Heart left ventricle (tissue), 16 donors: Measurements from ENCODE around the gene LAMB3. TPM values are rescaled to one million over a fixed set of nuclear protein-coding genes. Genes with fewer than 3 reads are reported as not detected.

Source experiments
- ATAC-seq, 4 donors: fragments of 200-7000 bp; cut with Tn5 transposase; one replicate each; pipeline ENCODE4 v1.9.1; 2020 to 2022; ENCODE audit warnings: moderate library complexity in 4 of 4, mild to moderate bottlenecking in 3 of 4, moderate number of reproducible peaks in 1 of 4
- DNase-seq, 5 donors: peaks; one replicate each; pipeline ENCODE4 v3.0.0-alpha.2; 2020
- H3K27ac ChIP-seq, 12 donors: fragments of 200-600 bp; sonication (generic) in 4 of 12; one replicate each; pipeline versions ENCODE4 v1.5.0 to v1.8.0; 2016 to 2022; ENCODE audit warnings: mild to moderate bottlenecking in 2 of 12
- H3K27me3 ChIP-seq, 9 donors: fragments of 200-600 bp; sonication (generic) in 2 of 9; one replicate each; pipeline versions ENCODE4 v1.5.1 to v1.8.0; 2016 to 2022; ENCODE audit warnings: mild to moderate bottlenecking in 3 of 9
- H3K36me3 ChIP-seq, 9 donors: fragments of 200-600 bp; sonication (generic) in 2 of 9; one replicate each; pipeline versions ENCODE4 v1.5.0 to v1.8.0; 2018 to 2022; ENCODE audit warnings: mild to moderate bottlenecking in 2 of 9
- H3K4me1 ChIP-seq, 12 donors: fragments of 200-600 bp; sonication (generic) in 4 of 12; one replicate each; pipeline versions ENCODE4 v1.5.0 to v1.8.0; 2016 to 2022; ENCODE audit warnings: mild to moderate bottlenecking in 3 of 12
- H3K4me3 ChIP-seq, 12 donors: fragments of 200-600 bp; sonication (generic) in 4 of 12; one replicate each; pipeline versions ENCODE4 v1.5.0 to v1.8.0; 2017 to 2022; ENCODE audit warnings: mild to moderate bottlenecking in 9 of 12, moderate library complexity in 4 of 12
- H3K9me3 ChIP-seq, 12 donors: fragments of 200-600 bp; sonication (generic) in 4 of 12; one replicate each; pipeline versions ENCODE4 v1.5.0 to v1.8.0; 2016 to 2022; ENCODE audit warnings: mild to moderate bottlenecking in 1 of 12
- CTCF ChIP-seq, 12 donors: fragments of 200-600 bp; sonication (generic) in 4 of 12; IDR thresholded peaks; one replicate each; pipeline versions ENCODE4 v1.5.0 to v1.8.0; 2018 to 2022; ENCODE audit warnings: antibody characterized with exemption in 12 of 12, mild to moderate bottlenecking in 5 of 12
- POLR2A ChIP-seq, 2 donors: fragments of 450-650 bp; IDR thresholded peaks; one replicate each; pipeline ENCODE4 v1.6.1; 2017; ENCODE audit warnings: antibody characterized with exemption in 2 of 2, mild to moderate bottlenecking in 2 of 2, moderate library complexity in 2 of 2
- WGBS, 4 donors: extraction: QIAGEN DNeasy Blood & Tissue Kit in 2 of 4; methylation state at CpG; one replicate each; pipeline versions ENCODE4 v1.1.5 to v1.1.7; 2013 to 2018; 5-methylcytosine and 5-hydroxymethylcytosine counted together
- intact Hi-C, 10 donors: fragments of 100-400 bp; cut with DNase I; formaldehyde crosslinking; loops; one replicate each; pipeline versions ENCODE4 v1.11.1 to v1.14.2; 2022
- polyA plus RNA-seq, 2 donors: library from polyadenylated mRNA; stranded (reverse); fragments of 200-250 nt; gene quantifications; one replicate each; pipeline ENCODE4 v1.2.3, GENCODE V29; 2013
- total RNA-seq, 9 donors: library from RNA; depleted of rRNA in 2 of 9; stranded (reverse); fragments of >200 nt in 2 of 9; fragmentation: NEBNext Ultra II Directional in 3 of 9; extraction: Animal tissue kit (Norgen Biotek cat#: 25700) in 3 of 9; gene quantifications; one replicate each; pipeline versions ENCODE4 v1.1.0 to v1.2.4, GENCODE V29; 2016 to 2023
- donor health status: ischemic (EF 13 %, LVEDD 7.1; RV severe dilation, severe dysfunction).
- donor health status: healthy with polysubstance abuse.
- donor health status: DM: no; HTN: yes; CAD: no.
- donor health status: DM: no; HTN: no; CAD: no.
- donor health status: ischemic (EF 25% LVEDD 6.9; RV normal size, moderate dysfunction).
- donor health status: ischemic (EF 25% LVEDD 5.7; RV mildly dilated, moderate dysfunction).
- donor health status: healthy.
- donor health status: DM: yes; HTN: yes; CAD: no.
- donor health status: ischemic (EF 35%, LVEDD 5.7; RV mildly dilated, moderate dysfunction).
- donor health status: nonischemic (EF 11% LVEDD 7.7; RV severe dilation, severe dysfunction).
- donor health status: DM: yes; HTN: yes; CAD: no.
- donor health status: PGD.
- donor health status: ischemic (EF 29% LVEDD 5.4; RV normal size, mild dysfunction).
- donor health status: nonischemic (EF 23%, LVEDD 6.1; RV moderate dilation, normal function).

The LAMB3 gene
- total and polyA plus RNA-seq, 11 donors = 0.83 to 7.4 (median 3.6) TPM

GRCh38 chr1:209672705-209673630 lies 20.7 kb upstream of the LAMB3 start:
- intact Hi-C loops = no loop called here

GRCh38 chr1:209670441-209671082 lies 18.3 kb upstream of the LAMB3 start:
- Histone ChIP-seq H3K27me3 (peaks cover 0 to 3% (median 0%) of the 10 kb centered on the region in 9 donors), H3K4me1 (peaks cover 0 to 30% (median 20%) of the 10 kb centered on the region in 12 donors), H3K36me3 (no peaks in the 10 kb centered on the region), H3K4me3 (no peak overlapping the region), H3K9me3 (peaks cover 0 to 12% (median 0%) of the 10 kb centered on the region in 12 donors), H3K27ac (peak overlapping the region in 1 of 12 donors; percentile 34)
- WGBS, 4 donors = 58 to 86% (median 69%) methylated on average over 1 of the region's 1 CpG
- TF ChIP-seq CTCF (IDR thresholded peaks at IDR 0.05) (no peak), POLR2A (IDR thresholded peaks at IDR 0.05) (no peak)
- intact Hi-C loops = no loop called here
- DNase-seq = no peak
- peak in 2 of 4 donors; percentile 19 to 21 for ATAC-seq

More at GRCh38 chr1:209672705-209673630, 20.7 kb upstream of the LAMB3 start:
- Histone ChIP-seq H3K4me1 (peaks cover 0 to 39% (median 26%) of the 10 kb centered on the region in 12 donors), H3K27ac (peak overlapping the region in 11 of 12 donors; percentile 17 to 86 (median 75)), H3K36me3 (peaks cover 0 to 5% (median 0%) of the 10 kb centered on the region in 9 donors), H3K9me3 (peaks cover 0 to 12% (median 0%) of the 10 kb centered on the region in 12 donors), H3K4me3 (no peak overlapping the region), H3K27me3 (peaks cover 0 to 11% (median 0%) of the 10 kb centered on the region in 9 donors)
- DNase-seq = no peak
- 66 to 71% (median 69%) methylated on average over 5 of the region's 5 CpGs for WGBS, 4 donors
- TF ChIP-seq CTCF (IDR thresholded peaks at IDR 0.05) (no peak), POLR2A (IDR thresholded peaks at IDR 0.05) (no peak)
- ATAC-seq = no peak

- Histone ChIP-seq H3K4me3 (no peak overlapping the region), H3K27me3 (no peaks in the 10 kb centered on the region), H3K9me3 (peaks cover 0 to 12% (median 0%) of the 10 kb centered on the region in 12 donors), H3K36me3 (no peaks in the 10 kb centered on the region), H3K4me1 (peaks cover 0 to 3% (median 0%) of the 10 kb centered on the region in 12 donors), H3K27ac (no peak overlapping the region)
- WGBS, 4 donors = 88 to 92% (median 91%) methylated on average over 4 of the region's 4 CpGs
- TF ChIP-seq CTCF (IDR thresholded peaks at IDR 0.05) (no peak), POLR2A (IDR thresholded peaks at IDR 0.05) (no peak)
- ATAC-seq (no peak), DNase-seq (no peak)
- intact Hi-C loops = no loop called here
Measured at GRCh38 chr1:209667708-209668107, 15.5 kb upstream of the LAMB3 start.

GRCh38 chr1:209667103-209667502 lies 14.9 kb upstream of the LAMB3 start:
- no peaks in the 10 kb centered on the region for H3K36me3 ChIP-seq
- no peak overlapping the region for H3K4me3 ChIP-seq
- no peaks in the 10 kb centered on the region for H3K27me3 ChIP-seq
- intact Hi-C loops = no loop called here
- peaks cover 0 to 12% (median 0%) of the 10 kb centered on the region in 12 donors for H3K9me3 ChIP-seq
- DNase-seq (no peak), ATAC-seq (no peak)
- H3K27ac ChIP-seq = no peak overlapping the region
- peaks cover 0 to 3% (median 0%) of the 10 kb centered on the region in 12 donors for H3K4me1 ChIP-seq
- WGBS, 4 donors = 75 to 82% (median 78%) methylated on average over 1 of the region's 1 CpG
- TF ChIP-seq POLR2A (IDR thresholded peaks at IDR 0.05) = no peak
- no peak for TF ChIP-seq CTCF (IDR thresholded peaks at IDR 0.05)
